ENCODE data around the gene RELCH.

- TF ChIP-seq, protein P1, sequence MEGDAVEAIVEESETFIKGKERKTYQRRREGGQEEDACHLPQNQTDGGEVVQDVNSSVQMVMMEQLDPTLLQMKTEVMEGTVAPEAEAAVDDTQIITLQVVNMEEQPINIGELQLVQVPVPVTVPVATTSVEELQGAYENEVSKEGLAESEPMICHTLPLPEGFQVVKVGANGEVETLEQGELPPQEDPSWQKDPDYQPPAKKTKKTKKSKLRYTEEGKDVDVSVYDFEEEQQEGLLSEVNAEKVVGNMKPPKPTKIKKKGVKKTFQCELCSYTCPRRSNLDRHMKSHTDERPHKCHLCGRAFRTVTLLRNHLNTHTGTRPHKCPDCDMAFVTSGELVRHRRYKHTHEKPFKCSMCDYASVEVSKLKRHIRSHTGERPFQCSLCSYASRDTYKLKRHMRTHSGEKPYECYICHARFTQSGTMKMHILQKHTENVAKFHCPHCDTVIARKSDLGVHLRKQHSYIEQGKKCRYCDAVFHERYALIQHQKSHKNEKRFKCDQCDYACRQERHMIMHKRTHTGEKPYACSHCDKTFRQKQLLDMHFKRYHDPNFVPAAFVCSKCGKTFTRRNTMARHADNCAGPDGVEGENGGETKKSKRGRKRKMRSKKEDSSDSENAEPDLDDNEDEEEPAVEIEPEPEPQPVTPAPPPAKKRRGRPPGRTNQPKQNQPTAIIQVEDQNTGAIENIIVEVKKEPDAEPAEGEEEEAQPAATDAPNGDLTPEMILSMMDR (IDR thresholded peaks at IDR 0.05) = no peak
- TF ChIP-seq POLR2A (IDR thresholded peaks at IDR 0.05) = no peak
These were observed 22.1 kb upstream of the RELCH start for GRCh38 chr18:62164855-62165487.

Measured in lower leg skin (tissue), 3 donors.